IMR-90 (cell line): ENCODE results near the gene POLR3GL. TPM values are rescaled to one million over a fixed set of nuclear protein-coding genes. Genes with fewer than 3 reads are reported as not detected.
A peak's percentile ranks its signal among the peaks of the same experiment; 100 is the strongest.

Source experiments
- ATAC-seq: fragments of 200-7000 bp; cut with Tn5 transposase; 2 replicates; pipeline ENCODE4 v1.9.1; 2020; ENCODE audit warnings: low read depth, mild to moderate bottlenecking, moderate library complexity
- BruUV-seq: library from RNA; stranded (reverse); fragments of 400-500 nt; replicated peaks from 2 replicates; lab custom pipeline; 2021; lab: Mats Ljungman, UMichigan
- CTCF ChIA-PET: fragments of 300-600 bp; formaldehyde crosslinking; extraction: SDS; loops from one replicate; lab custom pipeline; 2021; ENCODE audit warnings: antibody characterized with exemption; lab: Yijun Ruan, JAX
- POLR2A ChIA-PET: fragments of 300-600 bp; sonication (Branson Sonifier 250); formaldehyde crosslinking; loops from one replicate; lab custom pipeline; 2022; ENCODE audit warnings: antibody characterized with exemption; ENCODE audit not compliant: unreplicated experiment; lab: Charles Lee
- DNase-seq: peaks from one replicate; pipeline ENCODE4 v3.0.0; 2013
- H2AFZ ChIP-seq: replicated peaks from 2 replicates; pipeline ENCODE3; 2013; ENCODE audit warnings: low read length, mild to moderate bottlenecking; ENCODE audit not compliant: poor library complexity
- H2AK5ac ChIP-seq: 2 replicates; pipeline ENCODE4 v1.6.1; 2013; ENCODE audit warnings: low read depth, low read length, inconsistent platforms
- H2AK9ac ChIP-seq: replicated peaks from 2 replicates; pipeline ENCODE3; 2013; ENCODE audit warnings: mild to moderate bottlenecking, low read depth, low read length, moderate library complexity; ENCODE audit not compliant: poor library complexity
- H2BK120ac ChIP-seq: 2 replicates; pipeline ENCODE4 v1.6.1; 2013; ENCODE audit warnings: low read depth, low read length, inconsistent platforms
- H2BK15ac ChIP-seq: 3 replicates; pipeline ENCODE4 v1.6.1; 2013; ENCODE audit warnings: low read depth, low read length, inconsistent platforms
- H2BK20ac ChIP-seq: 2 replicates; pipeline ENCODE4 v1.6.1; 2013; ENCODE audit warnings: low read depth, mild to moderate bottlenecking, inconsistent platforms, low read length, moderate library complexity
- H2BK5ac ChIP-seq: 2 replicates; pipeline ENCODE4 v1.6.1; 2013; ENCODE audit warnings: mild to moderate bottlenecking, low read depth, low read length, inconsistent platforms; ENCODE audit not compliant: poor library complexity, severe bottlenecking
- H3K14ac ChIP-seq: replicated peaks from 2 replicates; pipeline ENCODE4 v1.6.1; 2013; ENCODE audit warnings: low read depth, low read length, inconsistent platforms
- H3K18ac ChIP-seq: 2 replicates; pipeline ENCODE4 v1.6.1; 2013; ENCODE audit warnings: low read depth, low read length, control low read depth
- H3K23ac ChIP-seq: 2 replicates; pipeline ENCODE4 v1.6.1; 2013; ENCODE audit warnings: low read depth, low read length, inconsistent platforms
- H3K27ac ChIP-seq: 2 replicates; pipeline ENCODE4 v1.5.1; 2013; ENCODE audit warnings: mild to moderate bottlenecking, control low read depth, low read length; ENCODE audit not compliant: insufficient read depth
- H3K27me3 ChIP-seq: 2 replicates; pipeline ENCODE4 v1.6.1; 2013; ENCODE audit warnings: low read length; ENCODE audit not compliant: control insufficient read depth, insufficient read depth
- H3K36me3 ChIP-seq: 2 replicates; pipeline ENCODE4 v1.6.1; 2013; ENCODE audit warnings: low read length, mixed read lengths; ENCODE audit not compliant: control insufficient read depth, insufficient read depth
- H3K4ac ChIP-seq: 2 replicates; pipeline ENCODE4 v1.6.1; 2013; ENCODE audit warnings: low read depth, low read length, inconsistent platforms
- H3K4me1 ChIP-seq: 2 replicates; pipeline ENCODE4 v1.6.1; 2013; ENCODE audit warnings: low read length, mixed read lengths; ENCODE audit not compliant: control insufficient read depth, insufficient read depth
- H3K4me2 ChIP-seq: 2 replicates; pipeline ENCODE4 v1.6.1; 2013; ENCODE audit warnings: low read depth, mild to moderate bottlenecking, control low read depth, low read length, moderate library complexity
- H3K4me3 ChIP-seq: 2 replicates; pipeline ENCODE4 v1.5.1; 2013; ENCODE audit warnings: low read depth, mild to moderate bottlenecking, control low read depth, low read length, moderate library complexity; ENCODE audit not compliant: insufficient read depth
- H3K56ac ChIP-seq: 2 replicates; pipeline ENCODE4 v1.6.1; 2013; ENCODE audit warnings: low read length, inconsistent platforms; ENCODE audit not compliant: insufficient read depth; ENCODE audit errors: extremely low read depth
- H3K79me1 ChIP-seq, 2 experiments: 2 replicates each; pipeline ENCODE4 v1.6.1; 2013; ENCODE audit warnings: low read length in 2 of 2, inconsistent platforms in 1 of 2, low read depth in 1 of 2
- H3K9ac ChIP-seq: 2 replicates; pipeline ENCODE4 v1.6.1; 2013; ENCODE audit warnings: low read depth, low read length, control low read depth
- H3K9me1 ChIP-seq: 2 replicates; pipeline ENCODE4 v1.6.1; 2013; ENCODE audit warnings: low read length, inconsistent platforms; ENCODE audit not compliant: insufficient read depth
- H3K9me3 ChIP-seq: 2 replicates; pipeline ENCODE4 v1.6.1; 2013; ENCODE audit warnings: low read length; ENCODE audit not compliant: control insufficient read depth, insufficient read depth
- H4K20me1 ChIP-seq: 2 replicates; pipeline ENCODE4 v1.6.1; 2013; ENCODE audit warnings: low read length, inconsistent platforms; ENCODE audit not compliant: insufficient read depth
- H4K5ac ChIP-seq: 2 replicates; pipeline ENCODE4 v1.6.1; 2013; ENCODE audit warnings: mild to moderate bottlenecking, low read depth, low read length, control low read depth
- H4K8ac ChIP-seq, 2 experiments: 2 replicates each; pipeline ENCODE4 v1.6.1; 2013; ENCODE audit warnings: low read depth in 2 of 2, low read length in 2 of 2, control low read depth in 1 of 2, inconsistent platforms in 1 of 2
- H4K91ac ChIP-seq: 2 replicates; pipeline ENCODE4 v1.6.1; 2013; ENCODE audit warnings: low read depth, low read length, inconsistent platforms; ENCODE audit not compliant: insufficient read depth
- BHLHE40 ChIP-seq: fragments of 150-350 bp; IDR thresholded peaks from 2 replicates; pipeline ENCODE4 v1.6.1; 2016; ENCODE audit warnings: mild to moderate bottlenecking, low read depth, low read length
- CEBPB ChIP-seq: IDR thresholded peaks from 2 replicates; pipeline ENCODE4 v1.6.1; 2012; ENCODE audit warnings: low read depth, low read length, improper control_type of control experiment
- CHD1 ChIP-seq: IDR thresholded peaks from 2 replicates; pipeline ENCODE4 v1.6.1; 2012; ENCODE audit warnings: low read depth, low read length, improper control_type of control experiment
- ELK1 ChIP-seq: fragments of 150-350 bp; IDR thresholded peaks from 2 replicates; pipeline ENCODE4 v1.6.1; 2016; ENCODE audit warnings: low read depth, mild to moderate bottlenecking, low read length, moderate library complexity, borderline replicate concordance
- MXI1 ChIP-seq: IDR thresholded peaks from 2 replicates; pipeline ENCODE4 v1.6.1; 2012; ENCODE audit warnings: low read depth, mild to moderate bottlenecking, low read length, moderate library complexity, borderline replicate concordance
- POLR2A ChIP-seq: IDR thresholded peaks from 2 replicates; pipeline ENCODE4 v1.6.1; 2012; ENCODE audit warnings: mild to moderate bottlenecking, low read depth, low read length
- RCOR1 ChIP-seq: IDR thresholded peaks from 2 replicates; pipeline ENCODE4 v1.6.1; 2012; ENCODE audit warnings: mild to moderate bottlenecking, low read length, improper control_type of control experiment; ENCODE audit not compliant: insufficient replicate concordance
- RFX5 ChIP-seq: IDR thresholded peaks from 2 replicates; pipeline ENCODE4 v1.8.0; 2012; ENCODE audit warnings: low read depth, mild to moderate bottlenecking, low read length, moderate library complexity
- WGBS, 2 experiments: methylation state at CpG; one replicate each; pipeline versions ENCODE4 v1.1.5 to v1.1.7; 2013; ENCODE audit warnings: missing lambda C conversion rate in 2 of 2; ENCODE audit not compliant: insufficient read length in 1 of 2; ENCODE audit errors: extremely low coverage in 2 of 2; 5-methylcytosine and 5-hydroxymethylcytosine counted together
- dilution Hi-C: fragments of 300-500 bp; cut with HindIII; formaldehyde crosslinking; loops from one replicate; pipeline ENCODE4 v1.14.3; 2018; ENCODE audit warnings: low sequenced_read_pairs; ENCODE audit not compliant: unreplicated experiment
- in situ Hi-C: fragments of 300-500 bp; cut with MboI; formaldehyde crosslinking; loops from 3 replicates; pipeline ENCODE4 v1.14.3; 2019; ENCODE audit warnings: low sequenced_read_pairs, inconsistent platforms, mixed read lengths
- intact Hi-C: fragments of 100-400 bp; cut with micrococcal nuclease; formaldehyde crosslinking; loops from 2 replicates; pipeline ENCODE4 v1.10.0; 2022
- polyA plus RNA-seq, 3 experiments: library from polyadenylated mRNA; depleted of rRNA; stranded (reverse); fragments of >200 nt; gene quantifications; 2 replicates each; pipeline ENCODE4 v1.2.3, GENCODE V29; 2012; ENCODE audit warnings: low replicate concordance in 1 of 3
- total RNA-seq: library from RNA; depleted of rRNA; stranded (reverse); fragments of >200 nt; gene quantifications from 2 replicates; pipeline ENCODE4 v1.2.3, GENCODE V29; 2012

POLR3GL gene
- total and polyA plus RNA-seq, 2 of the 4 experiments (the other 2 are of a cell fraction), result 7.9 to 16.3 TPM

DNA sequence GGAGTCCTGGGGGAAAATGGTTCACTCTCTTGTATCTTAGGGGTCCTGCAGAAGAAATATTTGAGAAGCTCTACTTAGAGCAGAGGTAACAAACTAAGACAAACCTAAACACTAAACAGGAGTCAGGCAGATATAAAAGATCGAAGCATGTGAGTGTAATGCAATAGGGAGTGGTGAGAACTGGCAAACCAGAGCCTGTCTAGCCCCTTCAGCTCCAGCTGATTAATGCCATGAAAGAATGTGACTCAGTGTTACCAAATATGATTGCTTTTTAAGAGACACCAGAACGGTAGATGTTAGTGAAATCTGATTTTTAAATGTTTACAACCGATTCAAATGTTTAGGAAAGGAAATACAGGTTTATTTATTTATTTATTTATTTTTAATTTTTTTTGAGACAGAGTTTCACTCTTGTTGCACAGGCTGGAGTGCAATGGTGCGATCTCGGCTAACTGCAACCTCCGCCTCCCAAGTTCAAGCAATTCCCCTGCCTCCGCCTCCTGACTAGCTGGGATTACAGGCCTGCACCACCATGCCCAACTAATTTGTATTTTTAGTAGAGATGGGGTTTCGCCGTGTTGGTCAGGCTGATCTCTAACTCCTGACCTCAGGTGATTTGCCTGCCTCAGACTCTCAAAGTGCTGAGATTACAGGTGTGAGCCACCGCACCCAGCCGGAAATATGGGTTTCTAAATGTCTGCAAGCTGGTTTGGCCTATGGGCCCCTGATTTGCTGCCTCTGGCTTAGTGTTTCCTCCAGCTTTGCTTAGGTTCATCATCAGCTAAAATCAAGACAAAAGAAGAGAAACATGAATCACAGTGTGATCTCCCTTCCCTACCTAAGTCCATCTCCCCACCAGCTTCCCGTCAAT is 19.7 kb downstream of the POLR3GL start:
- Histone ChIP-seq H3K36me3 (no peaks in the 10 kb centered on the region), H3K18ac (peak overlapping the region; percentile 76; the same call in 1 of the 2 replicates), H3K9me3 (no peaks in the 10 kb centered on the region), H2BK5ac (no peak overlapping the region), H3K9ac (no peak overlapping the region), H3K4me1 (peaks cover 13% of the 10 kb centered on the region), H2BK20ac (peak overlapping the region; percentile 80), H2AFZ (no peak overlapping the region), H3K79me1 (peaks cover 4 to 5% of the 10 kb centered on the region in 2 experiments; a peak in 2 of 4 replicates), H3K27ac (no peak overlapping the region), H4K91ac (peak overlapping the region; percentile 75), H2AK5ac (peak overlapping the region; percentile 94), H3K23ac (peak overlapping the region; percentile 52; the same call in 1 of the 2 replicates), H2BK15ac (peak overlapping the region; percentile 83; the same call in 2 of the 3 replicates), H3K4me3 (no peak overlapping the region), H2AK9ac (no peak overlapping the region), H4K5ac (no peak overlapping the region), H3K27me3 (no peaks in the 10 kb centered on the region), H3K4ac (peak overlapping the region; percentile 94), H4K20me1 (no peaks in the 10 kb centered on the region), H3K14ac (peak overlapping the region; percentile 79), H2BK120ac (peak overlapping the region; percentile 94), H4K8ac (peak overlapping the region; percentile 81 to 91; a peak in 1 of 4 replicates), H3K9me1 (peaks cover 15% of the 10 kb centered on the region), H3K4me2 (no peak overlapping the region), H3K56ac (no peak overlapping the region)
- ATAC-seq (no peak), DNase-seq (no peak)
- TF ChIP-seq RFX5 (no peak), RCOR1 (no peak), POLR2A (no peak), BHLHE40 (no peak), CHD1 (no peak), CEBPB (no peak), MXI1 (no peak), ELK1 (no peak)
- WGBS, 2 experiments, result no CpG with 5 or more reads among the region's 12 CpGs
- CTCF ChIA-PET, result interaction anchor here (1.2 kb wide), 1 partner anchor 9 kb away, joined by 3 read pairs; no protein-coding TSS in a partner anchor
- intact Hi-C loops, result no loop called here
- POLR2A ChIA-PET, result no interaction called here
- BruUV-seq, result no TSS peak
- in situ Hi-C loops, result no loop called here
- dilution Hi-C loops, result no loop called here
